Heart left ventricle (tissue), 16 donors: ENCODE measurements around the gene DUT. TPM values are rescaled to one million over a fixed set of nuclear protein-coding genes. Genes with fewer than 3 reads are reported as not detected.
A peak's percentile ranks its signal among the peaks of the same experiment; 100 is the strongest.

Experiments used
- ATAC-seq, 4 donors: fragments of 200-7000 bp; cut with Tn5 transposase; one replicate each; pipeline ENCODE4 v1.9.1; 2020 to 2022; ENCODE audit warnings: moderate library complexity in 4 of 4, mild to moderate bottlenecking in 3 of 4, moderate number of reproducible peaks in 1 of 4
- DNase-seq, 5 donors: peaks; one replicate each; pipeline ENCODE4 v3.0.0-alpha.2; 2020
- H3K27ac ChIP-seq, 12 donors: fragments of 200-600 bp; sonication (generic) in 4 of 12; one replicate each; pipeline versions ENCODE4 v1.5.0 to v1.8.0; 2016 to 2022; ENCODE audit warnings: mild to moderate bottlenecking in 2 of 12
- H3K27me3 ChIP-seq, 9 donors: fragments of 200-600 bp; sonication (generic) in 2 of 9; one replicate each; pipeline versions ENCODE4 v1.5.1 to v1.8.0; 2016 to 2022; ENCODE audit warnings: mild to moderate bottlenecking in 3 of 9
- H3K36me3 ChIP-seq, 9 donors: fragments of 200-600 bp; sonication (generic) in 2 of 9; one replicate each; pipeline versions ENCODE4 v1.5.0 to v1.8.0; 2018 to 2022; ENCODE audit warnings: mild to moderate bottlenecking in 2 of 9
- H3K4me1 ChIP-seq, 12 donors: fragments of 200-600 bp; sonication (generic) in 4 of 12; one replicate each; pipeline versions ENCODE4 v1.5.0 to v1.8.0; 2016 to 2022; ENCODE audit warnings: mild to moderate bottlenecking in 3 of 12
- H3K4me3 ChIP-seq, 12 donors: fragments of 200-600 bp; sonication (generic) in 4 of 12; one replicate each; pipeline versions ENCODE4 v1.5.0 to v1.8.0; 2017 to 2022; ENCODE audit warnings: mild to moderate bottlenecking in 9 of 12, moderate library complexity in 4 of 12
- H3K9me3 ChIP-seq, 12 donors: fragments of 200-600 bp; sonication (generic) in 4 of 12; one replicate each; pipeline versions ENCODE4 v1.5.0 to v1.8.0; 2016 to 2022; ENCODE audit warnings: mild to moderate bottlenecking in 1 of 12
- POLR2A ChIP-seq, 2 donors: fragments of 450-650 bp; IDR thresholded peaks; one replicate each; pipeline ENCODE4 v1.6.1; 2017; ENCODE audit warnings: antibody characterized with exemption in 2 of 2, mild to moderate bottlenecking in 2 of 2, moderate library complexity in 2 of 2
- WGBS, 4 donors: extraction: QIAGEN DNeasy Blood & Tissue Kit in 2 of 4; methylation state at CpG; one replicate each; pipeline versions ENCODE4 v1.1.5 to v1.1.7; 2013 to 2018; 5-methylcytosine and 5-hydroxymethylcytosine counted together
- intact Hi-C, 10 donors: fragments of 100-400 bp; cut with DNase I; formaldehyde crosslinking; loops; one replicate each; pipeline versions ENCODE4 v1.11.1 to v1.14.2; 2022
- polyA plus RNA-seq, 2 donors: library from polyadenylated mRNA; stranded (reverse); fragments of 200-250 nt; gene quantifications; one replicate each; pipeline ENCODE4 v1.2.3, GENCODE V29; 2013
- total RNA-seq, 9 donors: library from RNA; depleted of rRNA in 2 of 9; stranded (reverse); fragments of >200 nt in 2 of 9; fragmentation: NEBNext Ultra II Directional in 3 of 9; extraction: Animal tissue kit (Norgen Biotek cat#: 25700) in 3 of 9; gene quantifications; one replicate each; pipeline versions ENCODE4 v1.1.0 to v1.2.4, GENCODE V29; 2016 to 2023
- TF ChIP-seq, protein P1 (sequence below), 12 donors: fragments of 200-600 bp; sonication (generic) in 4 of 12; IDR thresholded peaks; one replicate each; pipeline versions ENCODE4 v1.5.0 to v1.8.0; 2018 to 2022; ENCODE audit warnings: antibody characterized with exemption in 12 of 12, mild to moderate bottlenecking in 5 of 12
- donor health status: ischemic (EF 13 %, LVEDD 7.1; RV severe dilation, severe dysfunction).
- donor health status: healthy with polysubstance abuse.
- donor health status: DM: no; HTN: yes; CAD: no.
- donor health status: DM: no; HTN: no; CAD: no.
- donor health status: ischemic (EF 25% LVEDD 6.9; RV normal size, moderate dysfunction).
- donor health status: ischemic (EF 25% LVEDD 5.7; RV mildly dilated, moderate dysfunction).
- donor health status: healthy.
- donor health status: DM: yes; HTN: yes; CAD: no.
- donor health status: ischemic (EF 35%, LVEDD 5.7; RV mildly dilated, moderate dysfunction).
- donor health status: nonischemic (EF 11% LVEDD 7.7; RV severe dilation, severe dysfunction).
- donor health status: DM: yes; HTN: yes; CAD: no.
- donor health status: PGD.
- donor health status: ischemic (EF 29% LVEDD 5.4; RV normal size, mild dysfunction).
- donor health status: nonischemic (EF 23%, LVEDD 6.1; RV moderate dilation, normal function).

The DUT gene
- total and polyA plus RNA-seq, 11 donors, result 44.0 to 79.9 (median 59.6) TPM

DNA sequence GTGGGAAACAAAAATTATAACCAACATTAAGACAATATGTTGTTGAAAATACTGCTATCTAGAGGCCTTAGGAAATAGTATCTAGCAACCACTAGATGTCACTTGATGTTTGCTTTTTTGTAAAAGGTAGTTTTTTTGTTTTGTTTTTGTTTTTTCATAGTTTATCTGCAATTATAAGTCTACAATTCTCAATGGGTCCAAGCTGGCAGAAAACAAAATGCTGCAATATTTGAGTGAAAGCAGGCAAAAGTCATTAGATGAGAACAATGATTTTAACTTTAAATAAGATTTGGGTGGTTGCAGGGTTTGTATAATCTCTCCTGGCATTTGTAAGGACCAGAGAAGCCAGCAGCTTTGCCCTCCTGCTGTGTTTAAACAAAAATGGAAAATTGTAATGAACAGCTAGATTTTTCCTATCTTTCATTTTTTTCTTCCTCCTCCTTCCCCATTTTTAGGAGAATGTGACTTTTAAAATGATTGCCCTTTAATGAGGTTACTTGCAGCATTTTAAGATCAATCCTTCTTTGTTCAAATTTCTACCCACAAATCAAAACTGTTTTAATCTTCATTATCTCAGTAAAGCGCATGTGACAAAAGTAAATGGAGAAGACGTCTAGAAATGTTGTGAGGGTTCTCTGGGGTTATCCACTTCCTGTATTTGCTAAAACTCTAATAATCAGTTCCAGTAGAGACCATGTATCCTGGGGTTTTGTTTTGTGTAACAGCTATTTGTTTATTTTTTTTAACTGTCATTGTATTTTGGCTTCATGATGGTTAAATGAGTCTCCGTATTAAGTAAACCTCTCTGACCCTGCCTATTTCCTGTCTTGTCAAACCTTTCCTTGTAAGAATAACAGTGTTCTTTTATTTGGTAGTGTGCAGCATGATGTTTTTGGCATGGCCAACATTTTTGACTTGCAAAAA, 27.3 kb downstream of the DUT start:
- Histone ChIP-seq H3K27ac (peak overlapping the region in 9 of 12 donors; percentile 5 to 53 (median 26)), H3K9me3 (peaks cover 0 to 3% (median 0%) of the 10 kb centered on the region in 12 donors), H3K27me3 (no peaks in the 10 kb centered on the region), H3K4me3 (peak overlapping the region in 1 of 12 donors; percentile 3), H3K36me3 (no peaks in the 10 kb centered on the region), H3K4me1 (peaks cover 0 to 20% (median 3%) of the 10 kb centered on the region in 12 donors)
- WGBS, 4 donors, result 29 to 36% (median 31%) methylated on average over 3 of the region's 3 CpGs
- intact Hi-C loops, result loop anchor here (2.0 to 10.0 kb wide), 10 partner anchors 284 to 1786 kb away; partner anchors contain the start of gene FBN1 (in 3 of the 10)
- TF ChIP-seq POLR2A (IDR thresholded peaks at IDR 0.05), result no peak
- TF ChIP-seq, protein P1, sequence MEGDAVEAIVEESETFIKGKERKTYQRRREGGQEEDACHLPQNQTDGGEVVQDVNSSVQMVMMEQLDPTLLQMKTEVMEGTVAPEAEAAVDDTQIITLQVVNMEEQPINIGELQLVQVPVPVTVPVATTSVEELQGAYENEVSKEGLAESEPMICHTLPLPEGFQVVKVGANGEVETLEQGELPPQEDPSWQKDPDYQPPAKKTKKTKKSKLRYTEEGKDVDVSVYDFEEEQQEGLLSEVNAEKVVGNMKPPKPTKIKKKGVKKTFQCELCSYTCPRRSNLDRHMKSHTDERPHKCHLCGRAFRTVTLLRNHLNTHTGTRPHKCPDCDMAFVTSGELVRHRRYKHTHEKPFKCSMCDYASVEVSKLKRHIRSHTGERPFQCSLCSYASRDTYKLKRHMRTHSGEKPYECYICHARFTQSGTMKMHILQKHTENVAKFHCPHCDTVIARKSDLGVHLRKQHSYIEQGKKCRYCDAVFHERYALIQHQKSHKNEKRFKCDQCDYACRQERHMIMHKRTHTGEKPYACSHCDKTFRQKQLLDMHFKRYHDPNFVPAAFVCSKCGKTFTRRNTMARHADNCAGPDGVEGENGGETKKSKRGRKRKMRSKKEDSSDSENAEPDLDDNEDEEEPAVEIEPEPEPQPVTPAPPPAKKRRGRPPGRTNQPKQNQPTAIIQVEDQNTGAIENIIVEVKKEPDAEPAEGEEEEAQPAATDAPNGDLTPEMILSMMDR (IDR thresholded peaks at IDR 0.05), result peak; percentile 38 to 75 (median 60)
- peak in 3 of 4 donors; percentile 59 to 62 (median 62) for ATAC-seq
- DNase-seq, result no peak

DNA sequence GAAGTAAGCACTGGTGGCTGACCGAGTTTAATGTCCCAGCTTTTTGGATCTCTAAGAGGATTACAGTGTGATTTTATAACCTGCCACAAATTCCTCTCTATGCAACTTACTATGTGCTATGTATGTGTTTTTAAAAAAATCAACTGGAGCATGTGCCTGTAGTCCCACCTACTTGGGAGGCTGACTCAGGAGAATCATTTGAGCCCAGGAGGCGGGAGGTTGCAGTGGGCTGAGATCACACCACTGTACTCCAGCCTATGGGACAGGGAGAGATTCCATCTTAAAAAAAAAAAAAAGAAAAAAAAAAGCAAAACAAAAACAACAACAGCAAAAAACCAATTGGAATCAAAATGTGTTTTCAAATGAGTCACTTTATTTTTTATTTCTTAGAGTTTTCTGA, 29.6 kb downstream of the DUT start:
- no peak for TF ChIP-seq POLR2A (IDR thresholded peaks at IDR 0.05)
- TF ChIP-seq, protein P1 (IDR thresholded peaks at IDR 0.05), result no peak
- Histone ChIP-seq H3K27ac (no peak overlapping the region), H3K4me1 (peaks cover 0 to 13% (median 3%) of the 10 kb centered on the region in 12 donors), H3K4me3 (no peak overlapping the region), H3K36me3 (no peaks in the 10 kb centered on the region), H3K27me3 (no peaks in the 10 kb centered on the region), H3K9me3 (peaks cover 0 to 3% (median 0%) of the 10 kb centered on the region in 12 donors)
- intact Hi-C loops, result loop anchor here in 5 of 10 donors (10.0 kb wide), 5 partner anchors 104 to 284 kb away; partner anchors contain the start of gene FBN1 (in 2 of the 5)
- 81 to 93% (median 88%) methylated on average over 2 of the region's 2 CpGs for WGBS, 4 donors
- ATAC-seq, result no peak
- no peak for DNase-seq

DNA sequence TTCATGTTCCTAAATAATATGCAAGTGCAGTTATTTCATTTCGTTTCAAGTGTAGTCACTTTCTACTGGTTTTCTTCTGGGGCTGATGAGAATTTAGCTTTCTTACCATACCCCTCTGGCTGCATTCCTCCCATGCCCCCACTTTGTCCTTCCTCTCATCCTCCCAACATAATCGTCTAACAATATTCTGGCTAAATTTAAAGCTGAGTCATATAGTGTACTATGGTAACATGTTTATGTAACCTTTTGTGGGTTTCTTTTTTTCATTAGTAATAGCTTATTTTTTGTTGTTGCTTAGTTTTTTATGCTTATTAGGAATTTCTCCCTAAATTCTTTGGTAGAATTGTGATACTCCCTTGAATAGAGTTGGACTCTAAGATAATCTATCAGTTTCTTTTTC, 30.5 kb downstream of the DUT start:
- Histone ChIP-seq H3K36me3 (no peaks in the 10 kb centered on the region), H3K27me3 (no peaks in the 10 kb centered on the region), H3K4me3 (no peak overlapping the region), H3K9me3 (peaks cover 0 to 3% (median 0%) of the 10 kb centered on the region in 12 donors), H3K4me1 (peaks cover 0 to 13% (median 3%) of the 10 kb centered on the region in 12 donors), H3K27ac (no peak overlapping the region)
- 71 to 78% (median 75%) methylated on average over 2 of the region's 2 CpGs for WGBS, 4 donors
- TF ChIP-seq, protein P1 (IDR thresholded peaks at IDR 0.05), result no peak
- TF ChIP-seq POLR2A (IDR thresholded peaks at IDR 0.05), result no peak
- ATAC-seq, result no peak
- intact Hi-C loops, result loop anchor here in 5 of 10 donors (10.0 kb wide), 5 partner anchors 103 to 283 kb away; partner anchors contain the start of gene FBN1 (in 2 of the 5)
- no peak for DNase-seq

DNA sequence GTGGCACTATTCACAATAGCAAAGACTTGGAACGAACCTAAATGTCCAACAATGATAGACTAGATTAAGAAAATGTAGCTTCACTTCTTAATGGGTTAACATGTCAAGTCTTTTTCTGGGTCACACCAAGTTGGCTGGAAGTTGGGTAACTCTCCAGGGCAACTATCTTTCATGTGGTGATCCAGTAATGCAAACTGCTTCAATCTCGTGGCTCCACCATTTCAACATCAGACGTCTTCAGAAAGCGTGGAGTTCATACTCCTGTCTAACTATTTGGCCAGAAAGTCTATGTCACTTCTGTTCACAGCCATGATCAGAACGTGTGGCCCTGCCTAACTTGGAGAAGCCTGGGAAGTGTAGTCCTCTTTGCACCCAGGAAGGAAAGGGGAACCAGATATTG, 32.2 kb downstream of the DUT start:
- TF ChIP-seq POLR2A (IDR thresholded peaks at IDR 0.05), result no peak
- TF ChIP-seq, protein P1 (IDR thresholded peaks at IDR 0.05), result no peak
- no peaks in the 10 kb centered on the region for H3K36me3 ChIP-seq
- H3K4me1 ChIP-seq, result peaks cover 0 to 10% (median 2%) of the 10 kb centered on the region in 12 donors
- intact Hi-C loops, result loop anchor here in 5 of 10 donors (10.0 kb wide), 5 partner anchors 101 to 281 kb away; partner anchors contain the start of gene FBN1 (in 2 of the 5)
- H3K4me3 ChIP-seq, result no peak overlapping the region
- WGBS, 4 donors, result 55 to 73% (median 63%) methylated on average over 5 of the region's 5 CpGs
- no peak for DNase-seq
- ATAC-seq, result no peak
- H3K27me3 ChIP-seq, result no peaks in the 10 kb centered on the region
- no peak overlapping the region for H3K27ac ChIP-seq
- peaks cover 0 to 3% (median 0%) of the 10 kb centered on the region in 12 donors for H3K9me3 ChIP-seq
